KOPT-K1 (cell line): Measurements from ENCODE around the gene PGPEP1.

Source experiments
- H3K27ac ChIP-seq: fragments of 200-600 bp; sonication (generic); 2 replicates; pipeline ENCODE4 v1.5.1; 2016; ENCODE audit warnings: antibody characterized with exemption, mild to moderate bottlenecking, low read depth, low read length; ENCODE audit not compliant: poor library complexity, severe bottlenecking
- H3K36me3 ChIP-seq: fragments of 200-600 bp; sonication (generic); 2 replicates; pipeline ENCODE4 v1.5.1; 2017; ENCODE audit warnings: antibody characterized with exemption, mild to moderate bottlenecking, low read length, moderate library complexity; ENCODE audit not compliant: insufficient read depth
- H3K9me3 ChIP-seq: fragments of 200-600 bp; sonication (generic); 2 replicates; pipeline ENCODE4 v1.5.1; 2017; ENCODE audit warnings: antibody characterized with exemption, low read length, mild to moderate bottlenecking; ENCODE audit not compliant: insufficient read depth, poor library complexity, severe bottlenecking

The PGPEP1 gene

GRCh38 chr19:18304208-18304457, 36.3 kb upstream of the PGPEP1 start:
- Histone ChIP-seq H3K36me3 (peaks cover 36% of the 10 kb centered on the region), H3K27ac (peak overlapping the region; percentile 96), H3K9me3 (no peaks in the 10 kb centered on the region)

DNA sequence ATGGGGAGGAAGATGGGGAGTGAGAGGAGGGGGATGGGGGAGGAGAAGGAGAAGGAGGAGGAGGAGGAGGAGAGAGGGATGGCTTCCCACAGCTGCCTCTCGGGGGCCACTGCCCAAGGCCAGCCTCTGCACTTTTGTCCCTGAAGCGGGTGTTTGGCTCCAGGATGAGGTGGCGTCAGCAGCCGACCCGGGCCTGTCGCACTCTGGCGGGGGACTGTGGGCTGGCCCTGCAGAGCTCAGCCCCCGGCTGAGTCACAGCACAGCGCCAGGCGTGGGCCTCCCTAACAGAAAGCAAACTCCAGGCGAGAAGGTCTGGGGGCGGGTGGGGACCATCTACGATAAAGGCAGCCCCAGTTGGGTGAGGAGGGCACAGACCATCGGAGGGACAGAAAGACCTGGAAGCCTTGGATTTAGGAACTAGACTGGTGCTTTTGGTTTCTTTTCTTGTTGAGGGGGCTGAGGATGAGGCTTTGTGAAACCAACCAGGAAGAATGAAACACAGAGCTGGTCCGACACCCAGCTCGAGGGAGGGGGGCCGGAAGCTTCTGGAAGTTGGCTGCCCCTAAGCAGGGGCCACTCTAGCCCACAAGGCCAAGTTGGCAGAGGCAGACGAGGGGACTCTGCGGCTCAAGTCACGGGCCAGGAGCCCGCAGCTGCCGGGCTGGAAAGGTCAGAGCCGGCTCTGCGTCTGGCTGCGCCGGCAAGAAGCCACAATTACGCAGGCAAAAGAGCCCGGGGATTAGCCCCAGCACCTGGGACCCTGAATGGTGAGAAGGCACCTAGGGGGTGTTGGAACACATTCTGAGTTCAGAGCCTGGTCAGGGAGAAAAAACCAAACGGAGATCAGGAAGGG, 35.7 kb upstream of the PGPEP1 start:
- Histone ChIP-seq H3K36me3 (peaks cover 41% of the 10 kb centered on the region), H3K27ac (peak overlapping the region; percentile 96), H3K9me3 (no peaks in the 10 kb centered on the region)

- H3K9me3 ChIP-seq: no peaks in the 10 kb centered on the region
- peak overlapping the region; percentile 96 for H3K27ac ChIP-seq
- peaks cover 58% of the 10 kb centered on the region for H3K36me3 ChIP-seq
Measured at GRCh38 chr19:18306209-18306887, 34.0 kb upstream of the PGPEP1 start.

DNA sequence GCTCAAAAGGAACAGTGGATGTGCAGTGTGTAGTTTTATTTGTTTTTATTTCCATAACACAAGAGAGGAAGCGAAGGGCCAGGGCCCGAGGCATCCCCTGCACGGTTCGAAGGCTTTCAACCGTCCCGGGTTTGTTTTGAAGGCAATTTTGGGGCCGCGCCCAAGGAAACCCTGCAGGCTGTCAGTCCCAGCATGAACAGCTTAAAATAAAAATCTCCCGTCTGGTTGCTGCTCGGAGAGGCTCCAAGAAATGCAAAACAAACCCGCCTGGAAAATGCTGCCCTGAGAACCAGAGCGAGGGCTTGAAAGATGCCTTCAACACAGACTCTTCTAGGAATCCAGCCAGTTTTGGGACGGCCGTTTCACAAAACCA, 33.5 kb upstream of the PGPEP1 start:
- Histone ChIP-seq H3K27ac (no peak overlapping the region), H3K9me3 (no peaks in the 10 kb centered on the region), H3K36me3 (peaks cover 63% of the 10 kb centered on the region)

DNA sequence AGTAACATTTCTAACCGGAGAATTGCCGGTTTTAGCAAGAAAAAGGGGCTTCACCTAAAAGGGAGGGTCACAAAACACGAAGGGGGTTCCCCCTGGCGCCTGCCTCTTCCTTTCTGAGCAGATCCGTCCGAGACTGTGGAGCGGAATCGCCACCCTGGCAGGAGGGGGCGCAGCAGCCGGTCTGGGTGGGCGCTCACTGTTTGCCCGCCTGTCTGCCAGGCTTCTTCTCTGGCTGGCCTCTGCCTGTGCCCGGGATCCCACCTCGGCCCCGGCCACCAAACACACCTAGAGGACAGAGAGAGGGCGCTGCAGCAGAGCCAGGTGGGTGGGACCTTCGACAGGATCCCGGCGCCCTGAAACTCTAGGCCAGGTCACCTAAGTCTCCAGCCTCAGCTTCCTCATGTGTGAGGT, 33.1 kb upstream of the PGPEP1 start:
- Histone ChIP-seq H3K27ac (no peak overlapping the region), H3K36me3 (peaks cover 67% of the 10 kb centered on the region), H3K9me3 (no peaks in the 10 kb centered on the region)

GRCh38 chr19:18308051-18308947, 32.1 kb upstream of the PGPEP1 start:
- Histone ChIP-seq H3K27ac (peak overlapping the region; percentile 8), H3K9me3 (no peaks in the 10 kb centered on the region), H3K36me3 (peaks cover 78% of the 10 kb centered on the region)

GRCh38 chr19:18308948-18309325, 31.5 kb upstream of the PGPEP1 start:
- Histone ChIP-seq H3K36me3 (peaks cover 84% of the 10 kb centered on the region), H3K27ac (no peak overlapping the region), H3K9me3 (no peaks in the 10 kb centered on the region)

DNA sequence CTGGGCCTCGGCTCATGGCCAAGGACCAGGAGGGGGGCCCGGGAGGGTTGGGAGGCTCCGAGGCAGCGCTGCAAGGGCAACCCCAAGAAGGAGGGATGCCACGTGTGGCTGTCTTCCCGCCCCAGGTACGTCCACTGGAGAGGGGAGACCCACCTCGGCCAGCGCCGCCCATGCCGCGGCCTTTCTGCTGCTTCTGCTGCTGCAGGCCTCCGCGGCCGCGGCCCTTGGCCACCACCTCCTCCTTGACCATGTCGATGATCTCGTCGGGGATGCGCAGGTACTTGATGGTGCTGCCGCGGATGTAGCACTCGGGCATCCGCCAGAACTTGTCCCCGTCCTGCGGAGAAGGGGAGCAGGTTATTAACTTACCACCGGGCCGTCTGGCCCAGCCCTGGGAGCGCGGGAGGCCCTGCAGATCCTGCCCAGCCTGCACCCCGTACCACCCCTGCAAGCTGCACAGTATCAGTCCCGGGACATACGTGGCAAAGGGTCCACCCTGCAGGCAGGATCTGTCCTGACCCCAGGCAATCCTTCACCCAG, 30.8 kb upstream of the PGPEP1 start:
- peaks cover 91% of the 10 kb centered on the region for H3K36me3 ChIP-seq
- H3K27ac ChIP-seq: no peak overlapping the region
- H3K9me3 ChIP-seq: no peaks in the 10 kb centered on the region

GRCh38 chr19:18310118-18310909, 30.1 kb upstream of the PGPEP1 start:
- Histone ChIP-seq H3K9me3 (no peaks in the 10 kb centered on the region), H3K27ac (no peak overlapping the region), H3K36me3 (peaks cover 97% of the 10 kb centered on the region)

GRCh38 chr19:18310966-18311365, 29.4 kb upstream of the PGPEP1 start:
- no peaks in the 10 kb centered on the region for H3K9me3 ChIP-seq
- peaks cover 100% of the 10 kb centered on the region for H3K36me3 ChIP-seq
- H3K27ac ChIP-seq: no peak overlapping the region

- no peaks in the 10 kb centered on the region for H3K9me3 ChIP-seq
- H3K36me3 ChIP-seq: peaks cover 96% of the 10 kb centered on the region
- H3K27ac ChIP-seq: no peak overlapping the region
Measured at GRCh38 chr19:18311502-18312091, 28.8 kb upstream of the PGPEP1 start.

DNA sequence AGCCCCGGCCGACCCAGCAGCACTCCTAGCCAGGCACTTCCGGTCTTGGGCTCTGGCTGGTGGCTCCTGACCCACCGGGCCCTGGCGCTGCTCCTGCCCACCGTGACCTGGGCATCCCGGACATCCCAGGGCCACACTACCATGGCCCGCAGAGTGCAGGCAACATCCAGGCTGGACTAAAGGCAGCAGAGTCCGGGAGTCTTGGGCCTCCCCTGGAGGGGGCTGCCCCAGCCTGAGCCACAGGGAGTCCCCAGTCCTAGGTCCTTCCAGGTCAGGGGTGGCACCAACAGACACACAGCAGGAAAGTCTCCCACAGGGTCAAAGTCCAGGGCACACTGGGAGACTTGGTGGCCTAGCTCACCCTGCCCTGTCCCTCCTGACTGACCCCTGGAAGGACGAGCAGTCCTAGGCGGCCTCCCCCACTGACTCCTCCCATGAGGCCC, 28.3 kb upstream of the PGPEP1 start:
- no peaks in the 10 kb centered on the region for H3K9me3 ChIP-seq
- peaks cover 91% of the 10 kb centered on the region for H3K36me3 ChIP-seq
- no peak overlapping the region for H3K27ac ChIP-seq

GRCh38 chr19:18313398-18313797, 27.0 kb upstream of the PGPEP1 start:
- no peak overlapping the region for H3K27ac ChIP-seq
- H3K36me3 ChIP-seq: peaks cover 78% of the 10 kb centered on the region
- H3K9me3 ChIP-seq: no peaks in the 10 kb centered on the region
